K562 (cell line): ENCODE data around the gene LRRC8E. TPM values are rescaled to one million over a fixed set of nuclear protein-coding genes. Genes with fewer than 3 reads are reported as not detected.

Experiments
- HNRNPH1 ChIP-seq: fragments of 200-400 bp; formaldehyde crosslinking; optimal IDR thresholded peaks from 2 replicates; pipeline ENCODE3; 2017; ENCODE audit warnings: low read depth, mild to moderate bottlenecking, low read length, moderate library complexity
- MIER1 ChIP-seq: fragments of 450-650 bp; IDR thresholded peaks from 2 replicates; pipeline ENCODE4 v1.6.1; 2016; ENCODE audit warnings: antibody characterized with exemption, mild to moderate bottlenecking, low read depth
- RHOXF2B ChIP-seq: fragments of 250-450 bp; sonication (Bioruptor Pico); conservative IDR thresholded peaks from 2 replicates; pipeline ENCODE4 v1.5.1; 2021
- ZC3H4 ChIP-seq: sonication (generic); formaldehyde crosslinking; IDR thresholded peaks from 2 replicates; pipeline ENCODE4 v1.9.0; 2021; ENCODE audit warnings: missing genetic modification reagents, borderline replicate concordance
- polyA plus RNA-seq, 8 experiments: library from polyadenylated mRNA; depleted of rRNA in 4 of 8; stranded (reverse) in 5 of 8; unstranded in 3 of 8; fragments of >200 nt; fragmentation: Nextera tagmentation in 2 of 8; fragmentation: Illumina TruSeq in 1 of 8; extraction: Ambion mirVana in 2 of 8; extraction: Trizol in 1 of 8; gene quantifications; 2 replicates each; pipeline versions ENCODE4 v1.2.1 to v1.2.3, GENCODE V29; 2011 to 2014; ENCODE audit warnings: inconsistent platforms in 1 of 8, missing spikeins in 1 of 8
- total RNA-seq, 7 experiments: library from RNA; depleted of rRNA in 6 of 7; stranded (reverse); fragments of >200 nt in 6 of 7; fragmentation: Illumina TruSeq in 2 of 7; extraction: Trizol in 2 of 7; gene quantifications; 2 replicates each; pipeline versions ENCODE4 v1.2.1 to v1.2.3, GENCODE V29; 2011 to 2021; ENCODE audit warnings: low replicate concordance in 1 of 7
- TF ChIP-seq, protein P1 (sequence below): fragments of 450-650 bp; IDR thresholded peaks from 2 replicates; pipeline ENCODE4 v1.7.1; 2018; ENCODE audit warnings: mild to moderate bottlenecking, low read depth; ENCODE audit not compliant: partially characterized antibody
- TF ChIP-seq, protein P2 (sequence below): fragments of 200-800 bp; sonication (Bioruptor generic); IDR thresholded peaks from 2 replicates; pipeline ENCODE4 v1.6.1; 2016; ENCODE audit warnings: missing genetic modification characterization, missing compliant biosample characterization
- TF ChIP-seq, protein P3 (sequence below): fragments of 250-450 bp; sonication (Bioruptor Pico); IDR thresholded peaks from 2 replicates; pipeline ENCODE4 v1.8.0; 2022; ENCODE audit warnings: moderate library complexity, mild to moderate bottlenecking, inconsistent platforms
- TF ChIP-seq, protein P4 (sequence below): fragments of 450-650 bp; IDR thresholded peaks from 2 replicates; pipeline ENCODE4 v1.6.1; 2016; ENCODE audit warnings: mild to moderate bottlenecking
- TF ChIP-seq, protein P5 (sequence below): fragments of 250-450 bp; sonication (Bioruptor Pico); IDR thresholded peaks from 2 replicates; pipeline ENCODE4 v1.8.0; 2021; ENCODE audit warnings: moderate library complexity, mild to moderate bottlenecking, inconsistent platforms
- TF ChIP-seq, protein P6 (sequence below), 2 experiments: IDR thresholded peaks; 2 replicates each; pipeline ENCODE4 v1.6.1; 2012; ENCODE audit warnings: improper control_type of control experiment in 2 of 2, low read depth in 2 of 2, low read length in 2 of 2, borderline replicate concordance in 1 of 2
- TF ChIP-seq, protein P7 (sequence below): fragments of 250-450 bp; sonication (Bioruptor Pico); IDR thresholded peaks from 2 replicates; pipeline ENCODE4 v1.9.0; 2021; ENCODE audit warnings: mild to moderate bottlenecking

The LRRC8E gene
- total and polyA plus RNA-seq, 9 of the 15 experiments (the other 6 are each of a cell fraction or from before 2014, with no cell fraction given), result 0.08 to 5.7 (median 3.5) TPM; not detected in 1

DNA sequence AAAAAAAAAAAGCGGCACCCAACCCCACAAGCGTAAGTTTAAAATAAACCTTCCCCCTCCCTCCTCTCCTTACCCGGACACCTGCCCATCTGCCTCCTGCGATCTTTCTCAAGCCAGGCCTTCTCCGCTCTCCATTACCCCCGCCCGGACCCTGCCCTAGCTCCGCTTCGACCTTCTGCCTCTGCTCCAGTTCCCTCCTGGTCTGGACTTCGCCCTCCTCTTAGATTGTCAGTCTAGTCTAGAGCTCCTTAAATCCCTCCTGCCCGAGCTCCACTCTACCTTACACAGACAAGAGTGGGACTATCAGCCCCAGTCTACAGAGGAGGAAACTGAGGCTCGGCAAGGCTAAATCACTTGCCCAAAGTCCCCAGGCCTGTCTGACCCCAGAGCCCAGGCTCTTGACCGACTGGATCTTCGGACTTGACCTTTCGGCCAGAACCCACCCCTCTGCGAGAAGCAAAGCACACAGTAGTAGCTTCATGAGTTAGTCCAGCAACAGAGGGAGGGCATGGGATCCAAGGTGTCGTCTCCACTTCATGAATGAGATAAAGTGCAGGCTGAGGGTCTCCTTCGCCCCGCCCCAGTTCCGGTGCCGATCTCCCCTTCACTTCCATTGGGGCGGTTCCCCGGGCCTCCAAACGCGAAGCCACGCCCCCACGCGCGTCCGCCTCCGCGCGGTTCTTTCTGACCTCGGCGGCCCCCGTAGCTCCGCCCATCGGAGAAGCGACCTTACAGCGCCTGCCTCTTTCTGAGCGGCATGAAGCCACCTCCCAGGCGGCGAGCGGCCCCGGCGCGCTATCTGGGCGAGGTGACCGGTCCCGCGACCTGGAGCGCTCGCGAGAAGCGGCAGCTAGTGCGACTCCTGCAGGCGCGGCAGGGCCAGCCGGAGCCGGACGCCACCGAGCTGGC lies 31.6 kb downstream of the LRRC8E start, which contains the start of gene SNAPC2 (continued):
- TF ChIP-seq, protein P1, sequence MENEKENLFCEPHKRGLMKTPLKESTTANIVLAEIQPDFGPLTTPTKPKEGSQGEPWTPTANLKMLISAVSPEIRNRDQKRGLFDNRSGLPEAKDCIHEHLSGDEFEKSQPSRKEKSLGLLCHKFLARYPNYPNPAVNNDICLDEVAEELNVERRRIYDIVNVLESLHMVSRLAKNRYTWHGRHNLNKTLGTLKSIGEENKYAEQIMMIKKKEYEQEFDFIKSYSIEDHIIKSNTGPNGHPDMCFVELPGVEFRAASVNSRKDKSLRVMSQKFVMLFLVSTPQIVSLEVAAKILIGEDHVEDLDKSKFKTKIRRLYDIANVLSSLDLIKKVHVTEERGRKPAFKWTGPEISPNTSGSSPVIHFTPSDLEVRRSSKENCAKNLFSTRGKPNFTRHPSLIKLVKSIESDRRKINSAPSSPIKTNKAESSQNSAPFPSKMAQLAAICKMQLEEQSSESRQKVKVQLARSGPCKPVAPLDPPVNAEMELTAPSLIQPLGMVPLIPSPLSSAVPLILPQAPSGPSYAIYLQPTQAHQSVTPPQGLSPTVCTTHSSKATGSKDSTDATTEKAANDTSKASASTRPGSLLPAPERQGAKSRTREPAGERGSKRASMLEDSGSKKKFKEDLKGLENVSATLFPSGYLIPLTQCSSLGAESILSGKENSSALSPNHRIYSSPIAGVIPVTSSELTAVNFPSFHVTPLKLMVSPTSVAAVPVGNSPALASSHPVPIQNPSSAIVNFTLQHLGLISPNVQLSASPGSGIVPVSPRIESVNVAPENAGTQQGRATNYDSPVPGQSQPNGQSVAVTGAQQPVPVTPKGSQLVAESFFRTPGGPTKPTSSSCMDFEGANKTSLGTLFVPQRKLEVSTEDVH, result no peak
- TF ChIP-seq, protein P2, sequence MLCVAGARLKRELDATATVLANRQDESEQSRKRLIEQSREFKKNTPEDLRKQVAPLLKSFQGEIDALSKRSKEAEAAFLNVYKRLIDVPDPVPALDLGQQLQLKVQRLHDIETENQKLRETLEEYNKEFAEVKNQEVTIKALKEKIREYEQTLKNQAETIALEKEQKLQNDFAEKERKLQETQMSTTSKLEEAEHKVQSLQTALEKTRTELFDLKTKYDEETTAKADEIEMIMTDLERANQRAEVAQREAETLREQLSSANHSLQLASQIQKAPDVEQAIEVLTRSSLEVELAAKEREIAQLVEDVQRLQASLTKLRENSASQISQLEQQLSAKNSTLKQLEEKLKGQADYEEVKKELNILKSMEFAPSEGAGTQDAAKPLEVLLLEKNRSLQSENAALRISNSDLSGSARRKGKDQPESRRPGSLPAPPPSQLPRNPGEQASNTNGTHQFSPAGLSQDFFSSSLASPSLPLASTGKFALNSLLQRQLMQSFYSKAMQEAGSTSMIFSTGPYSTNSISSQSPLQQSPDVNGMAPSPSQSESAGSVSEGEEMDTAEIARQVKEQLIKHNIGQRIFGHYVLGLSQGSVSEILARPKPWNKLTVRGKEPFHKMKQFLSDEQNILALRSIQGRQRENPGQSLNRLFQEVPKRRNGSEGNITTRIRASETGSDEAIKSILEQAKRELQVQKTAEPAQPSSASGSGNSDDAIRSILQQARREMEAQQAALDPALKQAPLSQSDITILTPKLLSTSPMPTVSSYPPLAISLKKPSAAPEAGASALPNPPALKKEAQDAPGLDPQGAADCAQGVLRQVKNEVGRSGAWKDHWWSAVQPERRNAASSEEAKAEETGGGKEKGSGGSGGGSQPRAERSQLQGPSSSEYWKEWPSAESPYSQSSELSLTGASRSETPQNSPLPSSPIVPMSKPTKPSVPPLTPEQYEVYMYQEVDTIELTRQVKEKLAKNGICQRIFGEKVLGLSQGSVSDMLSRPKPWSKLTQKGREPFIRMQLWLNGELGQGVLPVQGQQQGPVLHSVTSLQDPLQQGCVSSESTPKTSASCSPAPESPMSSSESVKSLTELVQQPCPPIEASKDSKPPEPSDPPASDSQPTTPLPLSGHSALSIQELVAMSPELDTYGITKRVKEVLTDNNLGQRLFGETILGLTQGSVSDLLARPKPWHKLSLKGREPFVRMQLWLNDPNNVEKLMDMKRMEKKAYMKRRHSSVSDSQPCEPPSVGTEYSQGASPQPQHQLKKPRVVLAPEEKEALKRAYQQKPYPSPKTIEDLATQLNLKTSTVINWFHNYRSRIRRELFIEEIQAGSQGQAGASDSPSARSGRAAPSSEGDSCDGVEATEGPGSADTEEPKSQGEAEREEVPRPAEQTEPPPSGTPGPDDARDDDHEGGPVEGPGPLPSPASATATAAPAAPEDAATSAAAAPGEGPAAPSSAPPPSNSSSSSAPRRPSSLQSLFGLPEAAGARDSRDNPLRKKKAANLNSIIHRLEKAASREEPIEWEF (CRISPR knock-in tag), result no peak
- TF ChIP-seq RHOXF2B (CRISPR knock-in tag), result no peak
- TF ChIP-seq, protein P3, sequence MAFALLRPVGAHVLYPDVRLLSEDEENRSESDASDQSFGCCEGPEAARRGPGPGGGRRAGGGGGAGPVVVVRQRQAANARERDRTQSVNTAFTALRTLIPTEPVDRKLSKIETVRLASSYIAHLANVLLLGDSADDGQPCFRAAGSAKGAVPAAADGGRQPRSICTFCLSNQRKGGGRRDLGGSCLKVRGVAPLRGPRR (CRISPR knock-in tag), result no peak
- TF ChIP-seq, protein P4, sequence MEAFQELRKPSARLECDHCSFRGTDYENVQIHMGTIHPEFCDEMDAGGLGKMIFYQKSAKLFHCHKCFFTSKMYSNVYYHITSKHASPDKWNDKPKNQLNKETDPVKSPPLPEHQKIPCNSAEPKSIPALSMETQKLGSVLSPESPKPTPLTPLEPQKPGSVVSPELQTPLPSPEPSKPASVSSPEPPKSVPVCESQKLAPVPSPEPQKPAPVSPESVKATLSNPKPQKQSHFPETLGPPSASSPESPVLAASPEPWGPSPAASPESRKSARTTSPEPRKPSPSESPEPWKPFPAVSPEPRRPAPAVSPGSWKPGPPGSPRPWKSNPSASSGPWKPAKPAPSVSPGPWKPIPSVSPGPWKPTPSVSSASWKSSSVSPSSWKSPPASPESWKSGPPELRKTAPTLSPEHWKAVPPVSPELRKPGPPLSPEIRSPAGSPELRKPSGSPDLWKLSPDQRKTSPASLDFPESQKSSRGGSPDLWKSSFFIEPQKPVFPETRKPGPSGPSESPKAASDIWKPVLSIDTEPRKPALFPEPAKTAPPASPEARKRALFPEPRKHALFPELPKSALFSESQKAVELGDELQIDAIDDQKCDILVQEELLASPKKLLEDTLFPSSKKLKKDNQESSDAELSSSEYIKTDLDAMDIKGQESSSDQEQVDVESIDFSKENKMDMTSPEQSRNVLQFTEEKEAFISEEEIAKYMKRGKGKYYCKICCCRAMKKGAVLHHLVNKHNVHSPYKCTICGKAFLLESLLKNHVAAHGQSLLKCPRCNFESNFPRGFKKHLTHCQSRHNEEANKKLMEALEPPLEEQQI, result no peak
- TF ChIP-seq, protein P5, sequence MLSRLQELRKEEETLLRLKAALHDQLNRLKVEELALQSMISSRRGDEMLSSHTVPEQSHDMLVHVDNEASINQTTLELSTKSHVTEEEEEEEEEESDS (CRISPR knock-in tag), result no peak
- TF ChIP-seq, protein P6, sequence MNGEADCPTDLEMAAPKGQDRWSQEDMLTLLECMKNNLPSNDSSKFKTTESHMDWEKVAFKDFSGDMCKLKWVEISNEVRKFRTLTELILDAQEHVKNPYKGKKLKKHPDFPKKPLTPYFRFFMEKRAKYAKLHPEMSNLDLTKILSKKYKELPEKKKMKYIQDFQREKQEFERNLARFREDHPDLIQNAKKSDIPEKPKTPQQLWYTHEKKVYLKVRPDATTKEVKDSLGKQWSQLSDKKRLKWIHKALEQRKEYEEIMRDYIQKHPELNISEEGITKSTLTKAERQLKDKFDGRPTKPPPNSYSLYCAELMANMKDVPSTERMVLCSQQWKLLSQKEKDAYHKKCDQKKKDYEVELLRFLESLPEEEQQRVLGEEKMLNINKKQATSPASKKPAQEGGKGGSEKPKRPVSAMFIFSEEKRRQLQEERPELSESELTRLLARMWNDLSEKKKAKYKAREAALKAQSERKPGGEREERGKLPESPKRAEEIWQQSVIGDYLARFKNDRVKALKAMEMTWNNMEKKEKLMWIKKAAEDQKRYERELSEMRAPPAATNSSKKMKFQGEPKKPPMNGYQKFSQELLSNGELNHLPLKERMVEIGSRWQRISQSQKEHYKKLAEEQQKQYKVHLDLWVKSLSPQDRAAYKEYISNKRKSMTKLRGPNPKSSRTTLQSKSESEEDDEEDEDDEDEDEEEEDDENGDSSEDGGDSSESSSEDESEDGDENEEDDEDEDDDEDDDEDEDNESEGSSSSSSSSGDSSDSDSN (IDR thresholded peaks at IDR 0.05; ENCODE audit: borderline replicate concordance in 1 of 2, low read depth in 2 of 2, low read length in 2 of 2), result no peak
- TF ChIP-seq, protein P7, sequence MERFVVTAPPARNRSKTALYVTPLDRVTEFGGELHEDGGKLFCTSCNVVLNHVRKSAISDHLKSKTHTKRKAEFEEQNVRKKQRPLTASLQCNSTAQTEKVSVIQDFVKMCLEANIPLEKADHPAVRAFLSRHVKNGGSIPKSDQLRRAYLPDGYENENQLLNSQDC (CRISPR knock-in tag), result no peak
- TF ChIP-seq ZC3H4 (CRISPR knock-in tag), result no peak
- no peak for TF ChIP-seq HNRNPH1
- TF ChIP-seq MIER1, result 0 out of 2 replicates have a peak, but pooled peaks have one; percentile 63
